EH (cell line): ENCODE data around the gene RXRA.
A peak's percentile ranks its signal among the peaks of the same experiment; 100 is the strongest.

ENCODE experiments used
- DNase-seq: peaks from one replicate; pipeline ENCODE4 v3.0.0-alpha.2; 2015; ENCODE audit warnings: low read depth

RXRA gene

GRCh38 chr9:134368571-134368970 is 42.3 kb downstream of the RXRA start:
- no peak for DNase-seq

- DNase-seq = no peak
Measured at GRCh38 chr9:134369416-134370212, 43.4 kb downstream of the RXRA start.

DNA sequence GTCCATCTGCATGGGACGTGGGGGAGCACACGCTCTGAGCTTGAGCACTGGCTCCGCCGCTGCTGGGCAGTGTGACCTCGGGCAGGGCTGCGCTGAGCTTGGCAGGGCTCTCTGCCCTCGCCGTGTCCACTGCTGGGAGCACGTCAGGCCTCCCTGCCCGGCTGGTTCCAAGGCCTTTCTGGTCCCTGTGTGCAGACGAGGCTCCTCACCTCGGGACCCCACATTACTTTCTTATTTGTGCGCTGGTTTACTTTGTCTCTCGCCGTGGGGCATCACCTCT is 43.9 kb downstream of the RXRA start:
- no peak for DNase-seq

DNA sequence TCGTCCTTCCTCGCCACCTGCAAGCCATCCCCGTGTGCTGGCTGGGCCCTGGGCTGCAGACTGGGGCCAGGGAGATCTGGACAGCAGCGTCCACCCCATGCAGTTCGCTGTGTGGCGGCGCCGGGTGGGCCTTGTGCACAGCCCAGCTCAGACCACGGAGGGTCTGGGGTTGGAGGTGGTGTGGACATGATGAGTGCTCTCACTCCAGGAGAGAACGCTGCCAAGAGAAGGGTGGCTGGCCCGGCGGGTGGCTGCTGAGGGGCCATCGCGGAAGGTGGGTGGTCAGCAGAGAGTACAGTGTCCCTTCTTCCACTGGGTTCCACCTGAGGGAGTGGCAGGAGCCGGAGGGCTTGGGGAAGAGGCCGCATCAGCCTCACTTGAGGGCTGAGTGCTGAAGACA is 44.4 kb downstream of the RXRA start:
- no peak for DNase-seq

- DNase-seq = no peak
Measured at GRCh38 chr9:134371731-134372130, 45.5 kb downstream of the RXRA start.

GRCh38 chr9:134372581-134373267 is 46.5 kb downstream of the RXRA start:
- peak; percentile 30 for DNase-seq

GRCh38 chr9:134373269-134373668 is 47.0 kb downstream of the RXRA start:
- no peak for DNase-seq

GRCh38 chr9:134373953-134374300 is 47.7 kb downstream of the RXRA start:
- no peak for DNase-seq

GRCh38 chr9:134374301-134375010 is 48.2 kb downstream of the RXRA start:
- DNase-seq = no peak

DNA sequence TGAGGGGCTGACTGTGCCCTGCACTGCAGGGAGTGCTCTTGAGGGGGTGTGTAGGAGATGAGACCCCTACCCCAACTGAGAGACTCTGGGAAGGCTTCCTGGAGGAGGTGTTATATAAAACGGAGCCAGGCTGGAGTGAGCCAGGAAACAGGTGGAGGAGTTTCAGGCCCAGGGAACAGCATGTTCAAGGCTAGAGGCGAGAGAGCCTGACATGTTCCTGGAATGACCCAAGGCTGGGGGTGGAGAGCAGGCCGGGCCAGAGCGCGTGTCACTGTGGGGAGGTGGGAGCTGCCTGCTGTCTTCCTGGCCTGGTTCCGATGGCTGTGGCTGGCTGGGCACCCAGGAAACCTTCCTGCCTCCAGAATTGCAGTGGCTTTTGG is 48.7 kb downstream of the RXRA start:
- peak; percentile 34 for DNase-seq

GRCh38 chr9:134375430-134376385 is 49.5 kb downstream of the RXRA start:
- DNase-seq = peak; percentile 33

DNA sequence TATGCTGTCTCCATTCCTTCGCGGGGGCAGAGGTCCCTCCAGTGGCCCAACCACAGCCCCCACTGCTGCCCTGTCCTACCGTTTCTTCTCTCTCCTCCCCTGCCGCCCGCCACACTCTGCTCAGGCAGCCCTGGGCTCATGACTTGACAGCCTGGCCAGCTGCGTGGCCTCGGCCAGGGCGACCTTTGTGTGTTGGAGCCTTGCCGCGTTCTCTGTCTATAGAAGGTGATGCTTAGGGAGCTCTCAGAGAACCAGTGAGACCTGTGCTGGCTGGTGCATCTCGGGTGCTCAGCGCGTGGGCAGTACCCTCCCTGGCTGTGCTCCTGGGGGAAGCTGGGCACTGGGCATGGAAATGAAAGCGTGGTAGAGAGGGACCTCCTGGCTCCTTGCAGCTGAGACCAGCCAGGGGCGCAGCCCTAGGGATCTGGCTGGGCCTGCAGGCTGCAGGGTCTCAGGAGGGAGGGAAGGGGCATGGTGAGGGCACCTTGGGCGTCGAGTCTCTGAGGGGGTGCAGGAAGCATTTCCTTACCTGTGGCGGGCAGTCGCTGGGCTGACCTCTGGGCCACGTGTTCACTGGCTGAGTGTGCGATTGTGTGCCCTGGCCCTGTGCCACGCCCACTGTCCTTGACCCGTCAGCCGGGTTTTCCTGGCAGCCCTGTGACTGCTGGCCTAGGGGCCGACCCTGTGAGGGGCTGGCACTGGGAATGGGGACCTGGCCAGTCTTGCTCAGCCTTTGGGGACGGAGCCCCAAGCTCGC is 50.3 kb downstream of the RXRA start:
- no peak for DNase-seq

- DNase-seq = no peak
Measured at GRCh38 chr9:134377143-134377484, 50.9 kb downstream of the RXRA start.

DNA sequence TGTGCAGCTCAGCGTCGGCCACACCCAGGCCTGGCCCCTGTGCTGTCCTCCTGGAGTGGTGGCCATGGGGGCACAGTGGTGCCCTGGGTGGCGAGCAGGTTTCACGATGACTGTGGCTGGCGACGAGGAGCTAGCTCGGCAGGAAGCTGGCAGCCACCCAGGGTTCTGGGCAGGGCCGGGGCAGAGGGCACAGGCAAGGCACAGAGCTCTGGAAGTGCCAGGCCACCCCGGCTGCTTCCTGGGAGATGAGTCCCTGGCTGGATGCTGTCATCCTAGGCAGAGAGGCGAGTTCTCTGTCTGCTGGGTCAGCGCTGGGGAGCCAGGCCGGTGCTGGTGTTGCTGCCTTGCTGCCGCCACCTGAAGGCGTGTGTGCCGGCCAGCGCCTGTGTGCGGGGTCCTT is 51.7 kb downstream of the RXRA start:
- DNase-seq = peak; percentile 27

DNA sequence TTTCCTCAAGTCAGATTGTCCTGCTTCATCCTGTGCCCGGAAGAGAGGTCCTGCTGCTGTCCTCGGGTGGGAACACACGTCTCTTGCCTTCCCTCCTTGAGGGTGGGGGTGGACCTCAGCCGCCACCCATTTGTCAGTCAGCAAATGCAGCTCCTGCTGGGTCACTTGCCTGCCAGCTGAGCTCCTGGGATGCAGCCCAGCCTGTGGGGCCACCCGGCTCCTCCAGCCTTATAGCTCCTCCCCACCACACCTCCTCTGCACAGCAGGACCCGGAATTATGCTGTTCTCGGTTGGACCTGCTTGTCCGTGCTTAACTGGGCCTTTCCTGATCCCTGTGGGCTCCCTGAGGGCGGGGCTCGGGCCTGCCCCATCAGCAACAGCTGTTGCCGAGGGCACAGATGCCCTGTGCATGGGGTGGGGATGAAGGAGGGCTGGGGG is 52.7 kb downstream of the RXRA start:
- peak; percentile 76 for DNase-seq

GRCh38 chr9:134379831-134380365 is 53.6 kb downstream of the RXRA start:
- DNase-seq = peak; percentile 73

DNA sequence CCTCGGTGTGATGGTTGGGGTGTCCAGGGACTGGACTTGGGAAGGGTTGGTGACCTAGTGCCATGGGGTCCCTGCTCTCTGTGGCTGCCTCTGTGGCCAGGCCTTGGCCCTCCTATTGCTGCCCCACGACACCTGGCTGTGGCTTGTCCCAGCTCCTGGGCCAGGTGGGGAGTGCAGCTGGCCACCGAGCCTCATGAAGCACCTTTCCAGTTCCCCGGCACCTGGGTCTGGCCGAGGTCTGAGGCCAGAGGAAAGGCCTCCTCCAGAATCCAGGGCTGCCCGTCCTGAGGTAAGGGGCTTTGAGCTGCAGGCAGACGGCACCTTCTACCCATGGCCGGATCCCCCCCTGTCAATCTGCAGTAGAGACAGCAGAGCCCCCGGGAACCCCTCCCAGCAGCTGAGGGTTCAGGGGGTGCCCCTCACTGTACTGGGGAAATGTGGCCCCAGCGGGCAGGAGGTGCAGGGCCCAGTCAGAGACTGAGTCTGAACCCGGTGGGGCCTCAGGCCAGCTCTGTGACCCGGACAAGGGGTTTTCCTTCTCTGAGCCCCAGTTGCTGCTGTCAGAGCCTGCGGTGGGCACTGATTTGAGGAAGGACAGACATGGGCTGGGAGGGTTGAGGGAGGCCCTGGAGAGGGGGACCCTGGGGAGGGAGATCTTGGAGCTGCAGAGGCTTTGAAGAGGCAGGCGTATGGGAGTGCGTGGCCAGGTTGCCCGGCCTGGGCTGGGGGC is 54.5 kb downstream of the RXRA start:
- no peak for DNase-seq

DNA sequence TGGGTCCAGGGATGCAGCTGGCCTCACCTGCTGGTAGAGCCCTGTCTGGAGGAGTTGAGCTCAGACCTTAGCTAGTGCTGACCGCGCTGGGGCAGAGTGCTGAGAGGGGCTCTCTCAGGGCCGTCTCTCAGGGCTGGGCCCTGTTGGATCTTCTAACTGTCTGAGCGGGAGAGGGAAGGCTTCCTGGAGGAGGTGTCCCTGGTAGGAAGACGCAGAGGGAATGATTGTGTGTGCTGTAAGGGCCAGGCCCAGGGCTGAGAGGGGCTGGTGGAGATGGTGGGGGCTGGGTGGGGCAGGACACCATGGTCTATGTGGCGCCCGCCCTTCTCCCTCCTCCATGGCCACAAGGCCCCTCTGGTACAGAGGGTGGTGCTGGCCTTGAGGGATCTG is 55.0 kb downstream of the RXRA start:
- no peak for DNase-seq

DNA sequence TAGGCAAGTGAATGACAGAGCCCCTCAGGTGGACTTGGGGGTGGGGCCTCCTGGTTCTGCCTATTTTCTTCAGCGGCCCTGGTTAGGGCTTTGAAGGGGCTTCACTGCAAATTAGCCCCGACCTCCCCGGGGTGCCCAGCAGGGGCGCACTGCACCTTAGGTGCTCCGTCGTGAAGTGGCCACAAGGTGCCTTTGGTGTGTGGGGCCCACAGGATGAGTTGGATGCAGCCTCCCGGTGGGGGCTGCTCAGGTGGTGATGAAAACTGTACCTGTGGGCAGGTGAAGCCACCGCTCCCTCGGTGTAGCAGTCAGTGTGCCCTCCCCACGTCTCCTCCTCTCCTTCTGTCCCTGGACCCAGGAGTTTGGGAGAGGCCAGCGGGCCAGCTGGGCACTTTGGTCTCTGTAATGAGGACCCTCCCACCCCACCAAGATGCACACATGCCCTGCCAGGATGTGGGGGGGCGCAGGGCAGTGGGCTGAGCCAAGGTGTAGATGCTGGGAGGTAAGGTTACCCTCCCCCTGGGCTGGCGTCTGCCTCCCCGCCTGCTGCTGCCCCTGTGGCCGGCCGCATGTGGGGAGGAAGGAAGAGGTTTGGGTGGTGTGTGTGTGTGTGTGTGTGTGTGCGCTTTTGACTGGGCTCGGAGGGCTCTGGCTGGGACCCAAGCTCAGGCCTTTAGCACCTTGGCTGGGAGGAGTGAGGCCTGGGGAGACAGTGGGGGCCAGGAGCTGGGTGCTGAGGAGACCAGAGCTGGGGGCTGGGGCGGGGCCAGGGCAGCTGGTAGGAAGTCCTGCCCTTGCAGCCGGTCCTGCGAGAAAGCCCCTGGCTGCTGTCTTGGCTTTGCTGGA is 55.6 kb downstream of the RXRA start:
- no peak for DNase-seq

DNA sequence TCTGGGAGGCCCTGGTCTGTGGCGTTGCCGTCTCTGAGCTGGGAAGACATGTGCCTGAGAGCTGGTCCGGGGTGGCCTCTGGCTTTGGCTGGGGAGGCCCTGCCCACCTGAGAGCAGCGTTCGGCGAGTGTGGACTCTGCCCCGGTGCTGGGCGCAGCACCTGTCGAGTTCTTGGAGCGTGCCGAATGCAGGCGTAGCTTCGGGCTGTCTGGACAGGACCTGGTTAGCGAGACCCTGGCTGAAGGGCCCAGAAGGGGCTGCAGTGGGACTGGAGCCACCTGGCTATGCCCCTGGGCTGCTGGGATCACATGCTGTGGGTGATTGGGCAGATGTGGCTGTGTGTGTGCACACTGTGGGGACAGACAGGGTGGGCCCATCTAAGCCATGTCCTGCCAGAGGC is 56.5 kb downstream of the RXRA start:
- no peak for DNase-seq
